Ovary (tissue), 9 donors: ENCODE results near the gene CHID1. TPM values are rescaled to one million over a fixed set of nuclear protein-coding genes. Genes with fewer than 3 reads are reported as not detected.

ENCODE experiments used
- DNase-seq, 5 donors: peaks; one replicate each; pipeline ENCODE4 v3.0.0-alpha.2; 2019 to 2020
- H3K27ac ChIP-seq, 2 donors: fragments of 200-600 bp; one replicate each; pipeline versions ENCODE4 v1.5.1 to v1.8.0; 2019 to 2022
- H3K27me3 ChIP-seq: fragments of 200-600 bp; one replicate; pipeline ENCODE4 v1.8.0; 2022
- H3K36me3 ChIP-seq: fragments of 200-600 bp; sonication (generic); one replicate; pipeline ENCODE4 v1.5.1; 2019
- H3K4me1 ChIP-seq: one replicate; pipeline ENCODE4 v1.8.1; 2013; ENCODE audit warnings: mild to moderate bottlenecking, moderate library complexity; ENCODE audit not compliant: insufficient read depth
- H3K4me3 ChIP-seq: fragments of 200-600 bp; sonication (generic); one replicate; pipeline ENCODE4 v1.5.1; 2017
- H3K9me3 ChIP-seq, 2 donors: fragments of 200-600 bp in 1 of 2; sonication (generic) in 1 of 2; one replicate each; pipeline versions ENCODE4 v1.5.1 to v1.8.1; 2013 to 2019; ENCODE audit warnings: mild to moderate bottlenecking in 1 of 2, moderate library complexity in 1 of 2
- CTCF ChIP-seq, 3 donors: fragments of 450-650 bp in 2 of 3; fragments of 200-600 bp in 1 of 3; IDR thresholded peaks; one replicate each; pipeline versions ENCODE4 v1.5.1 to v1.8.0; 2016 to 2022; ENCODE audit warnings: antibody characterized with exemption in 3 of 3, mild to moderate bottlenecking in 1 of 3
- EP300 ChIP-seq: sonication (generic); formaldehyde crosslinking; IDR thresholded peaks from one replicate; pipeline ENCODE4 v1.6.1; 2017; ENCODE audit warnings: antibody characterized with exemption
- POLR2A ChIP-seq: fragments of 450-650 bp; IDR thresholded peaks from one replicate; pipeline ENCODE4 v1.6.1; 2017; ENCODE audit warnings: antibody characterized with exemption, mild to moderate bottlenecking, moderate library complexity
- WGBS, 3 donors: extraction: QIAGEN DNeasy Blood & Tissue Kit in 1 of 3; methylation state at CpG; one replicate each; pipeline versions ENCODE4 v1.1.5 to v1.1.7; 2013 to 2017; 5-methylcytosine and 5-hydroxymethylcytosine counted together
- intact Hi-C, 4 donors: fragments of 100-400 bp; cut with DNase I; formaldehyde crosslinking; loops; one replicate each; pipeline versions ENCODE4 v1.11.0 to v1.15.1; 2022 to 2023
- polyA plus RNA-seq, 2 donors: library from polyadenylated mRNA; stranded (reverse); fragments of 200-250 nt in 1 of 2; fragments of 350-450 nt in 1 of 2; fragmentation: Illumina TruSeq in 1 of 2; extraction: RNeasy Lipid Tissue Mini Kit (QIAGEN cat#74804) in 1 of 2; gene quantifications; one replicate each; pipeline ENCODE4 v1.2.3, GENCODE V29; 2013 to 2014
- total RNA-seq, 7 donors: library from RNA; depleted of rRNA in 2 of 7; stranded (reverse); fragments of >200 nt in 2 of 7; fragmentation: NEBNext Ultra II Directional in 3 of 7; extraction: Animal tissue kit (Norgen Biotek cat#: 25700) in 3 of 7; gene quantifications; one replicate each; pipeline versions ENCODE4 v1.1.0 to v1.2.4, GENCODE V29; 2016 to 2023
- donor health status: DM: no; HTN: no; CAD: no; lungs with moderate emphysema.
- donor health status: DM: no; HTN: no; CAD: no.
- donor health status: Bipolar disorder and iron deficiency.
- donor health status: DM: yes; HTN: yes; CAD: no.
- donor health status: DM: no; HTN: no; CAD: no.
- donor health status: DM: yes; HTN: yes; CAD: no.

CHID1 gene
- total and polyA plus RNA-seq, 9 donors = 41.0 to 90.7 (median 70.6) TPM

- no peak for DNase-seq
- no peaks in the 10 kb centered on the region for H3K27me3 ChIP-seq
- no peak overlapping the region for H3K27ac ChIP-seq
- no peak overlapping the region for H3K4me3 ChIP-seq
- peaks cover 8% of the 10 kb centered on the region for H3K4me1 ChIP-seq
- no peaks in the 10 kb centered on the region for H3K9me3 ChIP-seq
- 92 to 100% (median 98%) methylated on average over 3 of the region's 3 CpGs for WGBS, 3 donors
- intact Hi-C loops = no loop called here
- H3K36me3 ChIP-seq = no peaks in the 10 kb centered on the region
- TF ChIP-seq EP300 (no peak), CTCF (IDR thresholded peaks at IDR 0.05) (no peak), POLR2A (no peak)
Observed at GRCh38 chr11:936199-936598, 25.6 kb upstream of the CHID1 start.

- WGBS, 3 donors = 67 to 75% (median 72%) methylated on average over 6 of the region's 6 CpGs
- Histone ChIP-seq H3K4me3 (no peak overlapping the region), H3K4me1 (peaks cover 7% of the 10 kb centered on the region), H3K27me3 (no peaks in the 10 kb centered on the region), H3K27ac (no peak overlapping the region), H3K36me3 (no peaks in the 10 kb centered on the region), H3K9me3 (no peaks in the 10 kb centered on the region)
- no peak for DNase-seq
- TF ChIP-seq POLR2A = no peak
- TF ChIP-seq EP300 = no peak
- TF ChIP-seq CTCF (IDR thresholded peaks at IDR 0.05) = no peak
- intact Hi-C loops = no loop called here
Observed at GRCh38 chr11:934527-934926, 23.9 kb upstream of the CHID1 start.

GRCh38 chr11:933936-934335 lies 23.3 kb upstream of the CHID1 start:
- TF ChIP-seq CTCF (IDR thresholded peaks at IDR 0.05) (no peak), POLR2A (no peak), EP300 (no peak)
- 82 to 90% (median 84%) methylated on average over 7 of the region's 7 CpGs for WGBS, 3 donors
- intact Hi-C loops = no loop called here
- H3K36me3 ChIP-seq = no peaks in the 10 kb centered on the region
- no peak for DNase-seq
- H3K27me3 ChIP-seq = no peaks in the 10 kb centered on the region
- no peak overlapping the region for H3K4me3 ChIP-seq
- H3K9me3 ChIP-seq = no peaks in the 10 kb centered on the region
- H3K4me1 ChIP-seq = peaks cover 7% of the 10 kb centered on the region
- H3K27ac ChIP-seq = no peak overlapping the region

GRCh38 chr11:933142-933851 lies 22.7 kb upstream of the CHID1 start:
- no peaks in the 10 kb centered on the region for H3K27me3 ChIP-seq
- no peaks in the 10 kb centered on the region for H3K9me3 ChIP-seq
- no peak for DNase-seq
- H3K36me3 ChIP-seq = no peaks in the 10 kb centered on the region
- H3K27ac ChIP-seq = no peak overlapping the region
- H3K4me3 ChIP-seq = no peak overlapping the region
- TF ChIP-seq POLR2A = no peak
- TF ChIP-seq EP300 = no peak
- TF ChIP-seq CTCF (IDR thresholded peaks at IDR 0.05) = no peak
- 45 to 47% (median 47%) methylated on average over 14 of the region's 14 CpGs for WGBS, 3 donors
- H3K4me1 ChIP-seq = peaks cover 7% of the 10 kb centered on the region
- intact Hi-C loops = no loop called here
